ENCODE measurements around the gene MRPL32.

Gene MRPL32

DNA sequence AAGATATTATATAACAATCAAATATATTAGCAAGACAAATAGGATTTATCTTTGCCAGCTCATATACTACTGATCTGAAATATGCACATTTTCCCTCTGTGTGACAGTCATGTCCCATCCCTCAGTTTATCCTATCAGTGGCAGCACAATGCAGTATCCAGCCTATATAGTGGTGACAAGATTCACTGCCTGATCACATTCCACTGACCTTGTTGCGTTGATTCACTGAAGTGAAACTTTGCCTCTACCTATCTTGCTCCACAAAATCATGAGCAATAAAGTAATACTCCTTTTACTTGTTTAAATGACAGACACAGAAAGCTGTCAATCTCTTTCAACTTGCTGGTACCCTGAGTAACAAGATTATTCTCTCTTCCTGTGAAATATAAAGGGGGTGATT, 6.5 kb upstream of the MRPL32 start:
- Histone ChIP-seq H3K9me3 (ENCODE audit: severe bottlenecking) (no peaks in the 10 kb centered on the region), H3K4me1 (ENCODE audit: insufficient read depth, poor library complexity, severe bottlenecking) (peaks cover 35% of the 10 kb centered on the region), H3K4me3 (ENCODE audit: severe bottlenecking) (no peak overlapping the region), H3K36me3 (ENCODE audit: low read depth) (peaks cover 74% of the 10 kb centered on the region), H3K27ac (ENCODE audit: poor library complexity, severe bottlenecking) (peak overlapping the region; percentile 26), H3K27me3 (ENCODE audit: insufficient read depth, poor library complexity, severe bottlenecking) (no peaks in the 10 kb centered on the region)
- TF ChIP-seq, protein P1, sequence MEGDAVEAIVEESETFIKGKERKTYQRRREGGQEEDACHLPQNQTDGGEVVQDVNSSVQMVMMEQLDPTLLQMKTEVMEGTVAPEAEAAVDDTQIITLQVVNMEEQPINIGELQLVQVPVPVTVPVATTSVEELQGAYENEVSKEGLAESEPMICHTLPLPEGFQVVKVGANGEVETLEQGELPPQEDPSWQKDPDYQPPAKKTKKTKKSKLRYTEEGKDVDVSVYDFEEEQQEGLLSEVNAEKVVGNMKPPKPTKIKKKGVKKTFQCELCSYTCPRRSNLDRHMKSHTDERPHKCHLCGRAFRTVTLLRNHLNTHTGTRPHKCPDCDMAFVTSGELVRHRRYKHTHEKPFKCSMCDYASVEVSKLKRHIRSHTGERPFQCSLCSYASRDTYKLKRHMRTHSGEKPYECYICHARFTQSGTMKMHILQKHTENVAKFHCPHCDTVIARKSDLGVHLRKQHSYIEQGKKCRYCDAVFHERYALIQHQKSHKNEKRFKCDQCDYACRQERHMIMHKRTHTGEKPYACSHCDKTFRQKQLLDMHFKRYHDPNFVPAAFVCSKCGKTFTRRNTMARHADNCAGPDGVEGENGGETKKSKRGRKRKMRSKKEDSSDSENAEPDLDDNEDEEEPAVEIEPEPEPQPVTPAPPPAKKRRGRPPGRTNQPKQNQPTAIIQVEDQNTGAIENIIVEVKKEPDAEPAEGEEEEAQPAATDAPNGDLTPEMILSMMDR (IDR thresholded peaks at IDR 0.05; ENCODE audit: poor library complexity, severe bottlenecking) = no peak
- ATAC-seq (ENCODE audit: low read depth) = no peak
- DNase-seq (ENCODE audit: low spot score) = no peak

DNA sequence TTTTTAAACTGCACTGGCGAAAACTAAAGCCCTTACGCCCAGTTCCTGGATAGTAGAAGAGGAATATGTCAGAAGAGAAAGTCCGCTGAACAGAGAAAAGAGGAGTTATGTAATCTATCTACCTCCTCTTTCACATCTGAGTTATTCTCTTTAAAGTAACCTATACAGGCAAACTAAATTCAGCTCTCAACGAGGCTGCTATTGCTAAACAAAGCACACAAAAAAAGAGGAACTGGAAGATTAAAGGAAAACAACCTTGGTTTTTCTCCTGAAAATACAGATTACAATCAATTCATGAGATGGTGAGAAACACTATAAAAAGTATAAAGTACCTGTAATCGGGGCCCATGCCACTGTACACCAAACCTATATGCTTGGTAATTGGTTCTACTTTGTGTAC, 6.0 kb upstream of the MRPL32 start:
- peak overlapping the region; percentile 26 for H3K27ac ChIP-seq (ENCODE audit: poor library complexity, severe bottlenecking)
- no peak overlapping the region for H3K4me3 ChIP-seq (ENCODE audit: severe bottlenecking)
- no peaks in the 10 kb centered on the region for H3K27me3 ChIP-seq (ENCODE audit: insufficient read depth, poor library complexity, severe bottlenecking)
- ATAC-seq (ENCODE audit: low read depth) = no peak
- peaks cover 35% of the 10 kb centered on the region for H3K4me1 ChIP-seq (ENCODE audit: insufficient read depth, poor library complexity, severe bottlenecking)
- H3K9me3 ChIP-seq (ENCODE audit: severe bottlenecking) = no peaks in the 10 kb centered on the region
- DNase-seq (ENCODE audit: low spot score) = no peak
- TF ChIP-seq, protein P1 (IDR thresholded peaks at IDR 0.05; ENCODE audit: poor library complexity, severe bottlenecking) = no peak
- peaks cover 68% of the 10 kb centered on the region for H3K36me3 ChIP-seq (ENCODE audit: low read depth)

DNA sequence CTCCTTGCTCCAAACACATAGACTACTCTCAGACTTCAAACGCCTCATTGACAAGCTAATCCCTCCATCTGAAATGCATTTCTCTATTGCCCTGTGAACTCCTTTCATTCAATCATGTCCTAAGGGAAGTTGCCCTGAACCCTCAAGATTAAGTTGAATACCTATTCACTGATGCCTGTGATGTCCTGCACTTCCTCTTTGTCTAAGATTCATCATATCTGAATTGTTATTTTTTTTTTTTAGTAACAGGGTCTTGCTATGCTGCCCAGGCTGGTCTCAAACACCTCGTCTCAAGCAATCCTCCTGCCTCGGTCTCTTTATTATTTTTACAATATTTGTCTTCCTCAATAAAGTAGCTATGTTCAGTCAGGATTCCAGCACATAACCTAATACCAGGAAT, 3.4 kb upstream of the MRPL32 start:
- TF ChIP-seq, protein P1 (IDR thresholded peaks at IDR 0.05; ENCODE audit: poor library complexity, severe bottlenecking) = no peak
- peaks cover 39% of the 10 kb centered on the region for H3K4me1 ChIP-seq (ENCODE audit: insufficient read depth, poor library complexity, severe bottlenecking)
- no peak overlapping the region for H3K4me3 ChIP-seq (ENCODE audit: severe bottlenecking)
- H3K9me3 ChIP-seq (ENCODE audit: severe bottlenecking) = no peaks in the 10 kb centered on the region
- no peaks in the 10 kb centered on the region for H3K27me3 ChIP-seq (ENCODE audit: insufficient read depth, poor library complexity, severe bottlenecking)
- H3K36me3 ChIP-seq (ENCODE audit: low read depth) = peaks cover 43% of the 10 kb centered on the region
- ATAC-seq (ENCODE audit: low read depth) = no peak
- DNase-seq (ENCODE audit: low spot score) = no peak
- H3K27ac ChIP-seq (ENCODE audit: poor library complexity, severe bottlenecking) = no peak overlapping the region

DNA sequence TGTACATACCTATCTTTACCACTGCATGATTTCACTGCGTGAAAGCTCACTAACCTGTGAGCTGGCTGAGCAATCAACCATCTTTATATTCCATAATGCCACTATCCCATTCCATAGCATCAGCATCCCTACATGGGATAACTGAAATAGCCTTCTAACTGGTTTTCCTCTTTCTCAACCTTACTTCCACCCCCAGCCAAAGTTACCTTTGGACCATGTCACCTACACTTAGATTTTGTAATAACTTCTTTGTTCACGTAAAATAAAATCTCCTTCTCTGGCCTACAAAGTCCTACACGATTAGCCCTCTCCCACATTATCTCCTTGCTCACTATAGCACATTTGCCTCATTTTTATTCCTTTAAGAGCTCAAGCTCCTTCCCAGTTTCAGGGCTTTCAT, 2.7 kb upstream of the MRPL32 start:
- Histone ChIP-seq H3K36me3 (ENCODE audit: low read depth) (peaks cover 38% of the 10 kb centered on the region), H3K27me3 (ENCODE audit: insufficient read depth, poor library complexity, severe bottlenecking) (no peaks in the 10 kb centered on the region), H3K9me3 (ENCODE audit: severe bottlenecking) (no peaks in the 10 kb centered on the region), H3K4me3 (ENCODE audit: severe bottlenecking) (no peak overlapping the region), H3K27ac (ENCODE audit: poor library complexity, severe bottlenecking) (no peak overlapping the region), H3K4me1 (ENCODE audit: insufficient read depth, poor library complexity, severe bottlenecking) (peaks cover 41% of the 10 kb centered on the region)
- no peak for ATAC-seq (ENCODE audit: low read depth)
- TF ChIP-seq, protein P1 (IDR thresholded peaks at IDR 0.05; ENCODE audit: poor library complexity, severe bottlenecking) = no peak
- no peak for DNase-seq (ENCODE audit: low spot score)

DNA sequence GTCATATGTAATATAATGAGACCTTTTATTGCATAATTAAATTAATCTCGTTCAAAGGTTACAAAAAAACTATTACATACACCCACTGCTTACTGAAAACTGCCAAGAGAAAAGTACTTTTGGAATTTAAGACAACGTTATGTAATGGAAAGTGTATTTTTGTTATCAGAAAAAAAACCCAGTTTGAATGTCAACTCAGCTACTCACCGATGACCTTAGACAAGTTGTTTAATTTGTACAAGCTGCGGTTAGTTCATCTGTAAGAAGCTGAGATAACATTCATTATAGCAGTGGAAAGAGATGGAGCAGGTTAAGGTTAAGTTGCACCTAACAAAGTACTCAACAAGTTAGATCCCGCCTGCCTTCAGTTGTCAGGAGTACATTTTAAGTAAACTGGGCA, 1.3 kb upstream of the MRPL32 start:
- Histone ChIP-seq H3K27ac (ENCODE audit: poor library complexity, severe bottlenecking) (peak overlapping the region; percentile 45), H3K4me3 (ENCODE audit: severe bottlenecking) (peak overlapping the region; percentile 52), H3K27me3 (ENCODE audit: insufficient read depth, poor library complexity, severe bottlenecking) (no peaks in the 10 kb centered on the region), H3K9me3 (ENCODE audit: severe bottlenecking) (no peaks in the 10 kb centered on the region), H3K4me1 (ENCODE audit: insufficient read depth, poor library complexity, severe bottlenecking) (peaks cover 28% of the 10 kb centered on the region), H3K36me3 (ENCODE audit: low read depth) (peaks cover 38% of the 10 kb centered on the region)
- no peak for ATAC-seq (ENCODE audit: low read depth)
- TF ChIP-seq, protein P1 (IDR thresholded peaks at IDR 0.05; ENCODE audit: poor library complexity, severe bottlenecking) = no peak
- DNase-seq (ENCODE audit: low spot score) = no peak

All from RWPE2 (cell line).